Karpas-422 (cell line): ENCODE data around the gene STRN3. TPM values are rescaled to one million over a fixed set of nuclear protein-coding genes. Genes with fewer than 3 reads are reported as not detected.
A peak's percentile ranks its signal among the peaks of the same experiment; 100 is the strongest.
"Not testable (repeated sequence)": the region's sequence is repeated elsewhere in the genome, so short reads cannot be mapped to it uniquely, and the experiment has no call there.

Experiments used
- DNase-seq: peaks from one replicate; pipeline ENCODE4 v3.0.0-alpha.2; 2015
- H2AFZ ChIP-seq: fragments of 200-600 bp; sonication (generic); 2 replicates; pipeline ENCODE4 v1.6.1; 2014; ENCODE audit warnings: antibody characterized with exemption, low read length, mixed read lengths
- H3K27ac ChIP-seq: fragments of 200-600 bp; sonication (generic); 2 replicates; pipeline ENCODE4 v1.5.1; 2014; ENCODE audit warnings: mild to moderate bottlenecking, low read length, moderate library complexity
- H3K27me3 ChIP-seq: fragments of 200-600 bp; sonication (generic); 2 replicates; pipeline ENCODE4 v1.6.1; 2014; ENCODE audit warnings: low read length, mixed read lengths
- H3K36me3 ChIP-seq: fragments of 200-600 bp; sonication (generic); 2 replicates; pipeline ENCODE4 v1.6.1; 2014; ENCODE audit warnings: low read length, mixed read lengths; ENCODE audit not compliant: insufficient read depth
- H3K4me1 ChIP-seq: fragments of 200-600 bp; sonication (generic); 2 replicates; pipeline ENCODE4 v1.6.1; 2014; ENCODE audit warnings: mild to moderate bottlenecking, low read length, mixed read lengths
- H3K4me2 ChIP-seq: fragments of 200-600 bp; sonication (generic); 2 replicates; pipeline ENCODE4 v1.6.1; 2014; ENCODE audit warnings: low read length, low read depth, mild to moderate bottlenecking; ENCODE audit not compliant: poor library complexity, severe bottlenecking
- H3K4me3 ChIP-seq: fragments of 200-600 bp; sonication (generic); 2 replicates; pipeline ENCODE4 v1.5.1; 2014; ENCODE audit warnings: mild to moderate bottlenecking, antibody characterized with exemption, low read length, mixed read lengths
- H3K79me2 ChIP-seq: fragments of 200-600 bp; sonication (generic); 2 replicates; pipeline ENCODE4 v1.6.1; 2014; ENCODE audit warnings: mild to moderate bottlenecking, low read length, mixed read lengths
- H3K9ac ChIP-seq: fragments of 200-600 bp; sonication (generic); 2 replicates; pipeline ENCODE4 v1.6.0; 2014; ENCODE audit warnings: low read length
- H3K9me2 ChIP-seq: fragments of 200-600 bp; sonication (generic), shearing (Covaris generic); replicated peaks from 2 replicates; pipeline ENCODE4 v1.6.0; 2014; ENCODE audit warnings: mild to moderate bottlenecking, low read length, moderate library complexity; ENCODE audit not compliant: insufficient read depth
- H3K9me3 ChIP-seq: fragments of 300-700, 200-600 bp; sonication (generic); 2 replicates; pipeline ENCODE4 v1.6.1; 2014; ENCODE audit warnings: low read length, mixed read lengths
- H4K20me1 ChIP-seq: fragments of 200-600 bp; sonication (generic); 2 replicates; pipeline ENCODE4 v1.6.1; 2014; ENCODE audit warnings: mild to moderate bottlenecking, antibody characterized with exemption, low read length, low read depth; ENCODE audit not compliant: insufficient read depth
- total RNA-seq: library from RNA; depleted of rRNA; stranded (reverse); fragments of >200 nt; shearing (Covaris generic); gene quantifications from 2 replicates; pipeline ENCODE4 v1.2.3, GENCODE V29; 2014; ENCODE audit warnings: low replicate concordance

Gene STRN3
- total RNA-seq, 1 experiment from 2014 or later = 59.0 TPM

DNA sequence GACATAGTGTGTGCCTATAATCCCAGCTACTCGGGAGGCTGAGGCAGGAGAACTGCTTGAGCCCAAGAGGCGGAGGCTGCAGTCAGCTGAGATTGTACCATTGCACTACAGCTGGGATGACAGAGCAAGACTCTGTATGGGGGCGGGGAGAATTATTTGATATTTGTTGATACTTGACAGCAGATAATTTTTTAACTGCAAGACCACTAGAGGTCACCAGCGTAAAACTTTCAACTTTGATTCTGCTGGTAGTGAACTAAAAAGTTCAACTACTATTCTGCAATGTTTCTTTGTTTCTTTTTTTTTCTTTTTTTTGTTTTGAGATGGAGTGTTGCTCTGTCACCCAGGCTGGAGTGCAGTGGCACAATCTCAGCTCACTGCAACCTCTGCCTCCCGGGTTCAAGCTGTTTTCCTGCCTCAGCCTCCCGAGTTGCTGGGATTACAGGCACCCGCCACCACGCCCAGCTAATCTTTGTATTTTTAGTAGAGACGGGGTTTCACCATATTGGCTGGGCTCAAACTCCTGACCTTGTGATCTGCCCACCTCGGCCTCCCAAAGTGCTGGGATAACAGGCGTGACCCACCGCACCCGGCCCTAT lies 46.0 kb downstream of the STRN3 start:
- H3K27me3 ChIP-seq, H3K9ac ChIP-seq, H3K9me2 ChIP-seq, H3K36me3 ChIP-seq, H3K9me3 ChIP-seq, H3K4me3 ChIP-seq, H2AFZ ChIP-seq: not testable (repeated sequence)
- Histone ChIP-seq H3K27ac (peak overlapping the region; percentile 89), H3K79me2 (peaks cover 100% of the 10 kb centered on the region), H3K4me2 (peak overlapping the region; percentile 5), H3K4me1 (peaks cover 49% of the 10 kb centered on the region), H4K20me1 (peaks cover 16% of the 10 kb centered on the region)
- peak; percentile 93 for DNase-seq

DNA sequence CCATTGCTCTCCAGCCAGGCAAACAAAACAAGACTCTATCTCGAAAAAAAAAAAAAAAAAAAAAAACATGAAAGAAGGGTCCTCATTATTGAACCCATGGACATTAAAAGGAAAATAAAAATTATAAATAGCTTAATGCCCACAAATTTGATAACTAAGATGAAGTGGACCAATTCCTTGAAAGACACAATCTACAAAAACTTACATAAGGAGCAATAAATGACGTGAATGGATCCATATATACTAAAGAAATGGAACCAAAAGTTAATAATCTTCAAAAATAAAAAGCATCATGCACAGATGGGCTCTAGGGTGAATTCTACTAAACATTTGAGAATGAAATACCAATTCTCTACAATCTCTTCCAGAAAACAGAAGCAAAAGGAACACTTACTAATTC lies 48.4 kb downstream of the STRN3 start:
- peaks cover 8% of the 10 kb centered on the region for H4K20me1 ChIP-seq
- peaks cover 100% of the 10 kb centered on the region for H3K79me2 ChIP-seq
- H3K4me2 ChIP-seq = no peak overlapping the region
- no peak for DNase-seq
- H3K4me3 ChIP-seq = no peak overlapping the region
- H3K9me2 ChIP-seq = no peaks in the 10 kb centered on the region
- no peaks in the 10 kb centered on the region for H3K36me3 ChIP-seq
- H3K9me3 ChIP-seq = no peaks in the 10 kb centered on the region
- H2AFZ ChIP-seq = no peak overlapping the region
- H3K27ac ChIP-seq = no peak overlapping the region
- no peak overlapping the region for H3K9ac ChIP-seq
- H3K4me1 ChIP-seq = peaks cover 44% of the 10 kb centered on the region
- H3K27me3 ChIP-seq = no peaks in the 10 kb centered on the region

- DNase-seq = no peak
- H3K4me2 ChIP-seq = no peak overlapping the region
- H3K79me2 ChIP-seq = peaks cover 100% of the 10 kb centered on the region
- peaks cover under 1% of the 10 kb centered on the region; the same call in 1 of the 2 replicates for H4K20me1 ChIP-seq
- no peak overlapping the region for H2AFZ ChIP-seq
- no peaks in the 10 kb centered on the region for H3K36me3 ChIP-seq
- no peaks in the 10 kb centered on the region for H3K9me2 ChIP-seq
- no peak overlapping the region for H3K27ac ChIP-seq
- H3K9ac ChIP-seq = no peak overlapping the region
- H3K9me3 ChIP-seq = no peaks in the 10 kb centered on the region
- H3K27me3 ChIP-seq = no peaks in the 10 kb centered on the region
- no peak overlapping the region for H3K4me3 ChIP-seq
- H3K4me1 ChIP-seq = peaks cover 14% of the 10 kb centered on the region
Measured at GRCh38 chr14:30974628-30975027, 51.6 kb downstream of the STRN3 start.

DNA sequence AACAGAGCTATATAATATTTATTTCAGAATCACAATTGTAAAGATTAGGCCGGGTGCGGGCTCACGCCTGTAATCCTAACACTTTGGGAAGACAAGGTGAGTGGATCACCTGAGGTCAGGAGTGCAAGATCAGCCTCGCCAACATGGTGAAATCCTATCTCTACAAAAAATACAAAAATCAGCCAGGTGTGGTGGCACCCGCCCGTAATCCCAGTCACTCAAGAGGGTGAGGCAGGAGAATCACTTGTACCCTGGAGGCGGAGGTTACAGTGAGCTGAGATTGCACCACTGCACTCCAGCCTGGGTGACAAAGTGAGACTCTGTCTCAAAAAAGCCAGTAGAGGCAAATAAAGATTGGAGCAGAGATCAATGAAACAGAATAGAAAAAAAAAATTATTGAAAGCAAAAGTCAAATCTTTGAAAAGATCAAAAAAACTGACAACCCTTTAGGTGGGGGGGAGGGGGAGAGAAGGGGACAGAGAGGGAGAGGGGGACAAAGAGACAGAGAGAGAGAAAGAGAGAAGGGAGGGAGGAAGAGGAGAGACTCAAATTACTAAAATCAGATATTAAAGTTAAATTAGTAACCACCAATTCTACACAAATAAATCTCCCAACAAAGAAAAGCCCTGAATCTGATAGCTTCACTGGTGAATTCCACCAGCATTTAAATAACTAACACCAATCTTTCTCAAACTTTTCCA lies 53.1 kb downstream of the STRN3 start:
- H3K27ac ChIP-seq = no peak overlapping the region
- H3K4me1 ChIP-seq = peaks cover 14% of the 10 kb centered on the region
- H3K27me3 ChIP-seq = no peaks in the 10 kb centered on the region
- H3K9me3 ChIP-seq = no peaks in the 10 kb centered on the region
- H3K4me3 ChIP-seq = no peak overlapping the region
- no peak overlapping the region for H3K4me2 ChIP-seq
- no peak for DNase-seq
- no peaks in the 10 kb centered on the region for H3K9me2 ChIP-seq
- peaks cover 100% of the 10 kb centered on the region for H3K79me2 ChIP-seq
- no peak overlapping the region for H3K9ac ChIP-seq
- H2AFZ ChIP-seq = no peak overlapping the region
- H3K36me3 ChIP-seq = no peaks in the 10 kb centered on the region
- no peaks in the 10 kb centered on the region for H4K20me1 ChIP-seq

DNA sequence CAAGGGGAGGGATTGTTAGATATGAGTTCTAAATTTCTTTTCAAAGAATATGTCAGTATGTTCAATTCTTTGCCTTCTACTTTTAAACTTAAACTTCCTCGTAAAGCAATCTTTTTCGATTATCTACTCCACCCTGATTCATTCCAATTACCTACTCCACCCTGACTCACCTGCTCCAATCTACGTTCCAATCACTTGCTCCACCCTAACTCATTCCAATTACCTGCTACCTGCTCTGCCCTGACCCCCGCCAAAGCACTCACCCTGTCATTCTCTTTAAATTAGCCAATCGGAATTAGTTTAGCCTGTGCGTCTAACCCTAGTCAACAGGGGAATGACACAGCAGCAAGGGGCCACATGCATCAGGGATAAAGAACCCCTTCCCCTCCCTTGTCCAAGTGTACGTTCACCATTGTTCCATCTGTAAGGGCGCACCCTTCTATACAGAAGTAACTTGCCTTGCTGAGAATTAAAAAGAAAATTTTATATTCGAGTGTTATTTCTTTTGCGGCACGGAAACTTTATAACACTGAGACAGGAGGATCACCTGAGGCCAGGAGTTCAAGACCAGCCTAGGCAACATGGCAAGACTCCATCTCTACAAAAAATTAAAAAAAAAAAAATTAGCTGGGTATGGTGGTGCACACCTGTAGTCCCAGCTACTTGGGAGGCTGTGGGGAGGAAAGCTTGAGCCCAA lies 54.0 kb downstream of the STRN3 start:
- not testable (repeated sequence) for H3K9ac ChIP-seq, H3K4me3 ChIP-seq, H3K9me2 ChIP-seq, H3K36me3 ChIP-seq, H3K27me3 ChIP-seq, H3K4me2 ChIP-seq, DNase-seq, H2AFZ ChIP-seq, H3K9me3 ChIP-seq, H3K27ac ChIP-seq, H4K20me1 ChIP-seq
- Histone ChIP-seq H3K79me2 (peaks cover 100% of the 10 kb centered on the region), H3K4me1 (peaks cover 14% of the 10 kb centered on the region)

- Histone ChIP-seq H3K9me3 (no peaks in the 10 kb centered on the region), H3K27me3 (no peaks in the 10 kb centered on the region)
Measured at GRCh38 chr14:30971586-30971985, 54.6 kb downstream of the STRN3 start.

GRCh38 chr14:30969796-30970195 lies 56.4 kb downstream of the STRN3 start:
- not testable (repeated sequence) for H2AFZ ChIP-seq, H4K20me1 ChIP-seq, H3K4me2 ChIP-seq, DNase-seq, H3K9me2 ChIP-seq, H3K27me3 ChIP-seq, H3K9ac ChIP-seq, H3K36me3 ChIP-seq, H3K27ac ChIP-seq, H3K4me3 ChIP-seq, H3K9me3 ChIP-seq
- peaks cover 18% of the 10 kb centered on the region for H3K4me1 ChIP-seq
- H3K79me2 ChIP-seq = peaks cover 100% of the 10 kb centered on the region

More at GRCh38 chr14:30971586-30971985, 54.6 kb downstream of the STRN3 start:
- no peaks in the 10 kb centered on the region for H3K9me2 ChIP-seq
- H2AFZ ChIP-seq = no peak overlapping the region
- H3K27ac ChIP-seq = no peak overlapping the region
- no peaks in the 10 kb centered on the region for H4K20me1 ChIP-seq
- no peak for DNase-seq
- peaks cover 14% of the 10 kb centered on the region for H3K4me1 ChIP-seq
- H3K79me2 ChIP-seq = peaks cover 100% of the 10 kb centered on the region
- H3K4me2 ChIP-seq = no peak overlapping the region
- H3K36me3 ChIP-seq = no peaks in the 10 kb centered on the region
- no peak overlapping the region for H3K4me3 ChIP-seq
- H3K9ac ChIP-seq = no peak overlapping the region

GRCh38 chr14:30967364-30968098 lies 58.6 kb downstream of the STRN3 start:
- not testable (repeated sequence) for H4K20me1 ChIP-seq

More at GRCh38 chr14:30967364-30968098, 58.6 kb downstream of the STRN3 start:
- H3K4me3 ChIP-seq, H3K27me3 ChIP-seq, H2AFZ ChIP-seq, H3K9me3 ChIP-seq, DNase-seq, H3K9me2 ChIP-seq, H3K27ac ChIP-seq, H3K36me3 ChIP-seq, H3K4me1 ChIP-seq, H3K4me2 ChIP-seq, H3K9ac ChIP-seq: not testable (repeated sequence)
- peaks cover 100% of the 10 kb centered on the region for H3K79me2 ChIP-seq
